HCT116 (cell line): ENCODE measurements around the gene RMDN2. TPM values are rescaled to one million over a fixed set of nuclear protein-coding genes. Genes with fewer than 3 reads are reported as not detected.

Experiments
- ATAC-seq: fragments of 200-7000 bp; cut with Tn5 transposase; 2 replicates; pipeline ENCODE4 v1.9.1; 2020; ENCODE audit warnings: mild to moderate bottlenecking, moderate library complexity
- BruUV-seq: library from RNA; stranded (reverse); fragments of 400-500 nt; replicated peaks from 2 replicates; lab custom pipeline; 2021; lab: Mats Ljungman, UMichigan
- CTCF ChIA-PET: fragments of 300-600 bp; sonication (Branson Sonifier 250); formaldehyde crosslinking; loops from one replicate; lab custom pipeline; 2021; ENCODE audit warnings: antibody characterized with exemption; lab: Charles Lee
- POLR2A ChIA-PET: fragments of 300-600, 350-600 bp; sonication (Branson Sonifier 250); formaldehyde crosslinking; loops from one replicate; lab custom pipeline; 2021; ENCODE audit warnings: antibody characterized with exemption; lab: Charles Lee
- RAD21 ChIA-PET, 2 experiments: fragments of 300-600 bp; sonication (Branson Sonifier 250); formaldehyde crosslinking; loops; one replicate each; lab custom pipeline; 2023; ENCODE audit warnings: low total read pairs in 2 of 2; ENCODE audit not compliant: uncharacterized antibody in 2 of 2, unreplicated experiment in 2 of 2, low non-redundant PET in 1 of 2; lab: Charles Lee
- DNase-seq: peaks from one replicate; pipeline ENCODE4 v3.0.0-alpha.2; 2010; ENCODE audit warnings: low read depth, low spot score
- H2AFZ ChIP-seq: fragments of 200-600 bp; shearing (Covaris generic), sonication (generic); 2 replicates; pipeline ENCODE4 v1.6.1; 2017; ENCODE audit warnings: low read depth, mixed run types, mixed read lengths, antibody characterized with exemption, low read length; ENCODE audit not compliant: poor library complexity, severe bottlenecking
- H3K27ac ChIP-seq: 2 replicates; pipeline ENCODE4 v1.5.1; 2012; ENCODE audit warnings: low read depth, low read length
- H3K27me3 ChIP-seq: fragments of 200-600 bp; sonication (generic); 2 replicates; pipeline ENCODE4 v1.6.1; 2016; ENCODE audit warnings: mixed run types, low read length, mixed read lengths; ENCODE audit not compliant: insufficient read depth
- H3K36me3 ChIP-seq, 2 experiments: fragments of 200-500 bp in 1 of 2; fragments of 200-600 bp in 1 of 2; sonication (Bioruptor generic) in 1 of 2; sonication (generic) in 1 of 2; 2 replicates each; pipeline versions ENCODE4 v1.5.1 to v1.6.1; 2014 to 2016; ENCODE audit warnings: low read length in 2 of 2, inconsistent platforms in 1 of 2, mixed read lengths in 1 of 2, mixed run types in 1 of 2; ENCODE audit not compliant: insufficient read depth in 2 of 2, control insufficient read depth in 1 of 2
- H3K4me1 ChIP-seq, 2 experiments: fragments of 200-600 bp in 1 of 2; sonication (generic) in 1 of 2; 2 replicates each; pipeline versions ENCODE4 v1.5.1 to v1.6.1; 2012 to 2017; ENCODE audit warnings: low read length in 2 of 2, inconsistent platforms in 1 of 2, mild to moderate bottlenecking in 1 of 2, mixed read lengths in 1 of 2, mixed run types in 1 of 2, moderate library complexity in 1 of 2; ENCODE audit not compliant: insufficient read depth in 2 of 2, control insufficient read depth in 1 of 2
- H3K4me2 ChIP-seq: fragments of 200-600 bp; sonication (generic); 2 replicates; pipeline ENCODE4 v1.6.1; 2017; ENCODE audit warnings: mixed run types, low read length, mixed read lengths
- H3K4me3 ChIP-seq, 2 experiments: fragments of 200-600 bp in 1 of 2; sonication (generic) in 1 of 2; replicated peaks in 1 of 2; 2 replicates each; pipeline ENCODE4 v1.5.1; 2011 to 2016; ENCODE audit warnings: low read length in 2 of 2, control low read depth in 1 of 2, low read depth in 1 of 2, mild to moderate bottlenecking in 1 of 2, mixed read lengths in 1 of 2, mixed run types in 1 of 2
- H3K79me2 ChIP-seq: fragments of 200-600 bp; sonication (generic); 2 replicates; pipeline ENCODE4 v1.6.1; 2017; ENCODE audit warnings: mild to moderate bottlenecking, mixed run types, low read length, moderate library complexity, mixed read lengths; ENCODE audit not compliant: insufficient read depth
- H3K9ac ChIP-seq: fragments of 200-600 bp; sonication (generic); 2 replicates; pipeline ENCODE4 v1.6.1; 2016; ENCODE audit warnings: low read length, mixed read lengths
- H3K9me2 ChIP-seq: fragments of 200-600 bp; sonication (generic), shearing (Covaris generic); 2 replicates; pipeline ENCODE4 v1.6.1; 2017; ENCODE audit warnings: mixed run types, mild to moderate bottlenecking, moderate library complexity; ENCODE audit not compliant: insufficient read depth
- H3K9me3 ChIP-seq, 2 experiments: fragments of 200-500 bp in 1 of 2; fragments of 200-600 bp in 1 of 2; sonication (Bioruptor generic) in 1 of 2; sonication (generic) in 1 of 2; 2 replicates each; pipeline ENCODE4 v1.6.1; 2014 to 2017; ENCODE audit warnings: low read length in 2 of 2, mixed read lengths in 2 of 2, inconsistent platforms in 1 of 2, low read depth in 1 of 2, mild to moderate bottlenecking in 1 of 2, mixed run types in 1 of 2, moderate library complexity in 1 of 2; ENCODE audit not compliant: control insufficient read depth in 1 of 2, insufficient read depth in 1 of 2
- H4K20me1 ChIP-seq: fragments of 200-600 bp; sonication (generic), shearing (Covaris generic); 2 replicates; pipeline ENCODE4 v1.6.1; 2017; ENCODE audit warnings: mixed run types, mild to moderate bottlenecking, moderate library complexity; ENCODE audit not compliant: insufficient read depth
- EGR1 ChIP-seq: IDR thresholded peaks from 2 replicates; pipeline ENCODE4 v1.6.1; 2012; ENCODE audit warnings: low read depth
- ELF1 ChIP-seq: IDR thresholded peaks from 2 replicates; pipeline ENCODE4 v1.6.1; 2012; ENCODE audit warnings: low read depth, borderline replicate concordance
- EZH2 ChIP-seq: fragments of 200-600 bp; sonication (generic); IDR thresholded peaks from 2 replicates; pipeline ENCODE4 v1.6.1; 2017; ENCODE audit warnings: antibody characterized with exemption, mixed run types
- EZH2phosphoT487 ChIP-seq: fragments of 200-600 bp; IDR thresholded peaks from 2 replicates; pipeline ENCODE4 v1.6.1; 2018; ENCODE audit warnings: antibody characterized with exemption, borderline replicate concordance
- JUND ChIP-seq: IDR thresholded peaks from 2 replicates; pipeline ENCODE4 v1.6.1; 2012
- MAX ChIP-seq: IDR thresholded peaks from 2 replicates; pipeline ENCODE4 v1.6.1; 2012
- POLR2A ChIP-seq: IDR thresholded peaks from 2 replicates; pipeline ENCODE4 v1.7.0; 2011; ENCODE audit warnings: borderline replicate concordance; ENCODE audit not compliant: insufficient read depth, insufficient read length; ENCODE audit errors: extremely low read depth
- POLR2AphosphoS5 ChIP-seq: IDR thresholded peaks from 2 replicates; pipeline ENCODE4 v1.6.1; 2011; ENCODE audit warnings: mild to moderate bottlenecking, low read depth, low read length, moderate library complexity
- REST ChIP-seq: IDR thresholded peaks from 2 replicates; pipeline ENCODE4 v1.6.1; 2012; ENCODE audit warnings: low read depth
- SIN3A ChIP-seq: IDR thresholded peaks from 2 replicates; pipeline ENCODE4 v1.6.1; 2012; ENCODE audit warnings: low read depth
- SP1 ChIP-seq: IDR thresholded peaks from 2 replicates; pipeline ENCODE4 v1.6.1; 2012; ENCODE audit warnings: low read depth
- SRF ChIP-seq: IDR thresholded peaks from 2 replicates; pipeline ENCODE4 v1.6.1; 2012; ENCODE audit warnings: low read depth
- TCF7L2 ChIP-seq: IDR thresholded peaks from 2 replicates; pipeline ENCODE4 v1.7.0; 2011; ENCODE audit warnings: borderline replicate concordance, inconsistent platforms; ENCODE audit not compliant: insufficient read depth, insufficient read length; ENCODE audit errors: extremely low read depth
- ZBTB33 ChIP-seq: IDR thresholded peaks from 2 replicates; pipeline ENCODE4 v1.6.1; 2011; ENCODE audit warnings: mild to moderate bottlenecking, low read length, moderate library complexity; ENCODE audit not compliant: insufficient replicate concordance; ENCODE audit errors: extremely low read depth
- ZFX ChIP-seq: fragments of 450-650 bp; IDR thresholded peaks from 2 replicates; pipeline ENCODE4 v1.6.1; 2017
- ZNF274 ChIP-seq: fragments of 200-500 bp; sonication (Bioruptor generic); IDR thresholded peaks from 2 replicates; pipeline ENCODE4 v1.6.1; 2014; ENCODE audit warnings: mild to moderate bottlenecking, low read depth, low read length, inconsistent platforms
- intact Hi-C: fragments of 100-400 bp; cut with micrococcal nuclease; formaldehyde crosslinking; loops from 2 replicates; pipeline ENCODE4 v1.10.0; 2022
- total RNA-seq: library from RNA; stranded (reverse); gene quantifications from one replicate; pipeline ENCODE4 v1.2.1, GENCODE V29; 2021; ENCODE audit not compliant: unreplicated experiment

Gene RMDN2
- total RNA-seq, 1 experiment from 2014 or later = 4.5 TPM

DNA sequence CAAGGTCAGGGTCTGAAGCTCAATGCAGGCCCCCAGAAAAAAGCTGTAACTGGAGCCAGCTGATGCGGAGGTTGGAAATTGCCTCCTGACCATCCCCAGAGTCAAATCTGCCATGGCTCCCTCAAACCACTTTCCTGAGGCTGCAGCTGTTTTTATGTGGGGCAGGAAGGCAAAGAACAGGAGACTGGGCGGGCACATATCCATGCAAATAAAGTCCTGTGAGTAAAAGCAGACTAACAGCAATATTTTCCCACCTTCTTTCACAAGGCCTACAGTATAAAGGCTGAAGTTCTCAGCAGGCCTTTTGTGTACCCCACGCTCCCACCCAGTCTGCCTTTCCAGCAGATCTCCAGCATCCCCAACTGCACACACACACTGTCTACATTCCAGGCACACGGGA lies 103.7 kb downstream of the RMDN2 start:
- H3K4me3 ChIP-seq = no peak overlapping the region
- TF ChIP-seq EZH2 (no peak), TCF7L2 (no peak), POLR2AphosphoS5 (no peak), MAX (no peak), ZBTB33 (no peak), SP1 (no peak), SIN3A (no peak), ELF1 (no peak), POLR2A (no peak), ZNF274 (no peak), REST (no peak), EGR1 (no peak), JUND (no peak), EZH2phosphoT487 (no peak), SRF (no peak), ZFX (no peak)
- H3K9me2 ChIP-seq = no peaks in the 10 kb centered on the region
- DNase-seq (no peak), ATAC-seq (no peak)
- RAD21 ChIA-PET = no interaction called here
- no peaks in the 10 kb centered on the region for H3K79me2 ChIP-seq
- H3K9me3 ChIP-seq = no peaks in the 10 kb centered on the region
- POLR2A ChIA-PET = no interaction called here
- no peak overlapping the region for H3K27ac ChIP-seq
- H3K9ac ChIP-seq = no peak overlapping the region
- CTCF ChIA-PET = no interaction called here
- no peaks in the 10 kb centered on the region for H4K20me1 ChIP-seq
- H3K4me2 ChIP-seq = no peak overlapping the region
- H3K36me3 ChIP-seq = no peaks in the 10 kb centered on the region
- intact Hi-C loops = no loop called here
- no TSS peak for BruUV-seq
- no peaks in the 10 kb centered on the region for H3K27me3 ChIP-seq
- no peaks in the 10 kb centered on the region for H3K4me1 ChIP-seq
- no peak overlapping the region for H2AFZ ChIP-seq
